Measurements from ENCODE around the gene PCDHGB1.
"Not testable (repeated sequence)": the region's sequence is repeated elsewhere in the genome, so short reads cannot be mapped to it uniquely, and the experiment has no call there.

PCDHGB1 gene

GRCh38 chr5:141346017-141346416 lies 3.9 kb upstream of the PCDHGB1 start:
- DNase-seq, result not testable (repeated sequence)

DNA sequence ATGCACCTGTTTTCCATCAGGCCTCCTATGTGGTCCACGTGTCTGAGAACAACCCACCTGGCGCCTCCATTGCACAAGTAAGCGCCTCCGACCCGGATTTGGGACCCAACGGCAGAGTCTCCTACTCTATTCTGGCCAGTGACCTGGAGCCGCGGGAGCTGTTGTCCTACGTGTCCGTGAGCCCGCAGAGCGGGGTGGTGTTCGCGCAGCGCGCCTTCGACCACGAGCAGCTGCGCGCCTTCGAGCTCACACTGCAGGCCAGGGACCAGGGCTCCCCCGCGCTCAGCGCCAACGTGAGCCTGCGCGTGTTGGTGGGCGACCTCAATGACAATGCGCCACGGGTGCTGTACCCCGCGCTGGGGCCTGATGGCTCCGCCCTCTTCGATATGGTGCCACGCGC lies 1.7 kb downstream of the PCDHGB1 start:
- no peak for DNase-seq

DNA sequence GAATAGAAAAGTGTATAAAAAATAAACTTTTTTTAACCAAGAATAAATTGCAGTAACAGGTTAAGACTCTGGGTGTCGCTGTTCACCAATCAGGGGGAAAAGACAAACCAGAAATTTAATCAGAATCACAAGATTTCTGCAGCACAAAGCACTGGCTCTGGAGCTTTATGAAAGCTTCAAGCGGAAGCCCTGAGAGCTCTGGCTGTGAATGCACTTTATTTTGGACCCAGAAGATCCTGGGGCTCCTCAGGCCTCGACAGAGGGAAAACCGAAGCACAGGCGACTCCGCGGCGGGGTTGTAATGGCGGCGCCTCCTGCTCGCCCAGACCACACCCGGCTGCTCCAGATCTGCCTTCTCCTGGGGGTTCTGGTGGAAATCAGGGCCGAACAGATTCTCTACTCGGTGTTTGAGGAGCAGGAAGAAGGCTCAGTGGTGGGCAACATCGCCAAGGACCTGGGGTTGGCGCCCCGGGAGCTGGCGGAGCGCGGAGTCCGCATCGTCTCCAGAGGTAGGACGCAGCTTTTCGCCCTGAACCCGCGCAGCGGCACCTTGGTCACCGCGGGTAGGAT lies 5.1 kb downstream of the PCDHGB1 start, which contains the start of gene PCDHGA4:
Gene PCDHGA4 (plus strand): TSS at position 122 of the 570 bp plus-strand sequence. CDS start 87 bp downstream, at position 209.
- no peak for DNase-seq

- DNase-seq, result no peak
Measured at GRCh38 chr5:141355641-141356040, 5.7 kb downstream of the PCDHGB1 start.

GRCh38 chr5:141356133-141356532 lies 6.2 kb downstream of the PCDHGB1 start:
- no peak for DNase-seq

- DNase-seq, result no peak
Measured at GRCh38 chr5:141356950-141357349, 7.1 kb downstream of the PCDHGB1 start.

DNA sequence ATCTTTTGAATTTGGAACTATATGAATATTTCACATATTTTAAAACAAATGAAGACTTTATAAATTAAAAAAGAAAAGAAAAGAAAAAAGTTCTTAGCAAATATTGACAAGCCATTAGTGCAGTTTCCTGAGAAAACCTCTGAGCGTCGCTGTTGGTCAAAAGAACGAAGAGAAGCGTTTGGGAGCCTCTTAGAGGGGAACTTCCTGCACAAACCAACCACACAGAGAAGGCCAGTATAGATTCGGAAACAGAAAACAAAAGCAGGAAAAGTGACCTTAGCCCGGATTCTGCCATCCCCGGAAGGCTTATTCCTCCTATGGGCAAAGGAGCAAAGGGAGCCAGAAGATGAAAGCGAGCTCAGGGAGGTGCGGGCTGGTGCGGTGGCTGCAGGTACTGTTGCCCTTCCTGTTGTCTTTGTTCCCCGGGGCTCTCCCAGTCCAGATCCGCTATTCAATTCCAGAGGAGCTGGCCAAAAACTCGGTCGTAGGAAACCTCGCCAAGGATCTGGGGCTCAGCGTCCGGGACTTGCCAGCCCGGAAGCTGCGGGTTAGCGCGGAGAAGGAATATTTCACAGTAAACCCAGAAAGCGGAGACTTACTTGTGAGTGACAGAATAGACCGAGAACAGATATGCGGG lies 10.0 kb downstream of the PCDHGB1 start, which contains the start of gene PCDHGB2:
Gene PCDHGB2 (plus strand): TSS at position 205 of the 637 bp plus-strand sequence. CDS start 142 bp downstream, at position 347.
- DNase-seq, result peak; percentile 3

GRCh38 chr5:141360685-141361084 lies 10.8 kb downstream of the PCDHGB1 start:
- DNase-seq, result no peak

GRCh38 chr5:141362719-141363118 lies 12.8 kb downstream of the PCDHGB1 start:
- DNase-seq, result no peak

DNA sequence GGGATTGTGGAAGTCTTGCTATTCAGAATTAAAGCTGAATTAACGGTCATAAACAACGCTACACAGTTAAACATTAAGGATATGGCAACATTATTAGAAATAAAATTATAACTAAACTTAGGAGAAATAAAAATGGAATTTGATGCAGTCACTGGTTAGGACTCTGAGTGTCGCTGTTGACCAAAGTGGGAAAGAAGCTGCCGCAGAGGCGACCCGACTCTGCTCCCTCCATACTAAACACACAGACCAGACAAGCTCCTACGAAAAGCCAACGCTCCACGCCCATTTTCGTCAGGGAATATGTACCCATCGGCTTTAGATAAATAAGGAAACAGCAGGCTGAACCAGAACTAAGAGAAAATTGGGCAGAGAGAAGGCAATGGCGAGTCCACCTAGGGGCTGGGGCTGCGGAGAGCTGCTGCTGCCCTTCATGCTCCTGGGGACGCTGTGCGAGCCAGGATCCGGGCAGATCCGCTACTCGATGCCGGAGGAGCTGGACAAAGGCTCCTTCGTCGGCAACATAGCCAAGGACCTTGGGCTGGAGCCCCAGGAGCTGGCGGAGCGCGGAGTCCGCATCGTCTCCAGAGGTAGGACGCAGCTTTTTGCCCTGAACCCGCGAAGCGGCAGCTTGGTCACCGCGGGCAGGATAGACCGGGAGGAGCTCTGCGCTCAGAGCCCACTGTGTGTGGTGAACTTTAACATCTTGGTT lies 14.2 kb downstream of the PCDHGB1 start, which contains the start of gene PCDHGA5:
Gene PCDHGA5 (plus strand): TSS at position 211 of the 709 bp plus-strand sequence. CDS start 169 bp downstream, at position 380.
- no peak for DNase-seq

DNA sequence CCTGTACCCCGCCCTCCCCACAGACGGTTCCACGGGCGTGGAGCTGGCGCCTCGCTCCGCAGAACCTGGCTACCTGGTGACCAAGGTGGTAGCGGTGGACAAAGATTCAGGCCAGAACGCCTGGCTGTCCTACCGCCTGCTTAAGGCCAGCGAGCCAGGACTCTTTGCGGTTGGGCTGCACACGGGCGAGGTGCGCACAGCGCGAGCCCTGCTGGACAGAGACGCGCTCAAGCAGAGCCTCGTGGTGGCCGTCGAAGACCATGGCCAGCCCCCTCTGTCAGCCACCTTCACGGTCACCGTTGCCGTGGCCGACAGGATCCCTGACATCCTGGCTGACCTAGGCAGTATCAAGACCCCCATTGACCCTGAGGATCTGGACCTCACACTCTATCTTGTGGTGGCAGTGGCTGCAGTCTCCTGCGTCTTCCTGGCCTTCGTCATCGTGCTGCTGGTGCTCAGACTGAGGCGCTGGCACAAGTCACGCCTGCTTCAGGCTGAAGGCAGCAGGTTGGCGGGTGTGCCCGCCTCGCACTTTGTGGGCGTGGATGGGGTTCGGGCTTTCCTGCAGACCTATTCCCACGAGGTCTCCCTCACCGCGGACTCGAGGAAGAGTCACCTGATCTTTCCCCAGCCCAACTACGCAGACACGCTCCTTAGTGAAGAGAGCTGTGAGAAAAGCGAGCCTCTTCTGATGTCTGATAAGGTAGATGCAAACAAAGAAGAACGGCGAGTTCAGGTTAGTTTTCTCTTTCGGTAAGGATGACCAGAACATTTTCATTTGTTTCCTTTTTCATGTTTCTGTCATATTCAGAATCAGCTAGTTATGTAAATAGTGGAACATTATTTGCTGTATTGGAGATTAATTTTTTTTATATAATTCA lies 16.4 kb downstream of the PCDHGB1 start:
- no peak for DNase-seq

- DNase-seq, result peak; percentile 42
Measured at GRCh38 chr5:141369994-141370848, 20.3 kb downstream of the PCDHGB1 start, which contains the start of gene PCDHGB3. Gene PCDHGB3, plus strand, starts transcription at chr5:141370242. Its CDS starts 153 bp downstream, at chr5:141370395.

DNA sequence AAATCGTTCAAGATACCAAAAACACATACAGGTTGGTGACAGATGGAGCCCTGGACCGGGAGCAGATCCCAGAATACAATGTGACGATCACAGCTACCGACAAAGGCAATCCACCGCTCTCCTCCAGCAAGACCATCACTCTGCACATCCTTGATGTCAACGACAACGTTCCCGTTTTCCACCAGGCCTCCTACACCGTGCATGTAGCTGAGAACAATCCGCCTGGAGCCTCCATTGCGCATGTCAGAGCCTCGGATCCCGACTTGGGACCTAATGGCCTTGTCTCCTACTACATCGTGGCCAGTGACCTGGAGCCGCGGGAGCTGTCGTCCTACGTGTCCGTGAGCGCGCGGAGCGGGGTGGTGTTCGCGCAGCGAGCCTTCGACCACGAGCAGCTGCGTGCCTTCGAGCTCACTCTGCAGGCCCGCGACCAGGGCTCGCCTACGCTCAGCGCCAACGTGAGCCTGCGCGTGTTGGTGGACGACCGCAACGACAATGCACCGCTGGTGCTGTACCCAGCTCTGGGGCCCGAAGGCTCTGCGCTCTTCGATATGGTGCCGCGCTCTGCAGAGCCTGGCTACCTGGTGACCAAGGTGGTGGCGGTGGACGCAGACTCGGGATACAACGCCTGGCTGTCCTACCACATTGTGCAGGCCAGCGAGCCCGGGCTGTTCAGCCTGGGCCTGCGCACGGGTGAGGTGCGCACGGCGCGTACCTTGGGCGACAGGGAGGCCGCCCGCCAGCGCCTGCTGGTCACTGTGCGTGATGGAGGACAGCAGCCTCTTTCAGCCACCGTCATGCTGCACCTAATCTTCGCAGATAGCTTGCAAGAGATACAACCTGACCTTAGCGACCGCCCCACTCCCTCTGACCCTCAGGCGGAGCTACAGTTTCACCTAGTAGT lies 21.9 kb downstream of the PCDHGB1 start:
- DNase-seq, result no peak

DNA sequence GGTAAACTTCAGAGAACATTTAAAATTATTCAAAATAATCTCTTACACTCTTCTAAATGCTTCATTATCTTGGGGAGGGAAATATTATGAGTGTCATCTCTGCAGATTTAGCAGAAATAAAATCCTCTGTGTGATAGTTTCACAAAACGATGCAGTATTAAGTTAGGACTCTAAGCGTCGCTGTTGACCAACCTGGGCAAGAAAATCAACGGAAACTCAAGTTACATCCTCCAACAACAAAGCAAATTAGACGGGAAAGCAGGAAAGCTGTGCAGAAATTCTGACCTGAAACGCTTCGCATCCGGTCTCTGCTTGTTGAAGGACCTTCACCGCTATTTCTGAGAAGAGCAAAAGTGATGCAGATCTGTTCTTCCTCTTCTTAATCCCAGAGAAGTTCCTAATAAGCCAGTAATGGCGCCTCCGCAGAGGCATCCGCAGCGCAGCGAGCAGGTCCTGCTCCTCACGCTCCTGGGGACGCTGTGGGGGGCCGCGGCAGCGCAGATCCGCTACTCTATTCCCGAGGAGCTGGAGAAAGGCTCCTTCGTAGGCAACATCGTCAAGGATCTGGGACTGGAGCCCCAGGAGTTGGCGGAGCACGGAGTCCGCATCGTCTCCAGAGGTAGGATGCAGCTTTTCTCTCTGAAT lies 23.9 kb downstream of the PCDHGB1 start, which contains the start of gene PCDHGA6:
Gene PCDHGA6 (plus strand): TSS at position 219 of the 645 bp plus-strand sequence. CDS start 193 bp downstream, at position 412.
- DNase-seq, result no peak

DNA sequence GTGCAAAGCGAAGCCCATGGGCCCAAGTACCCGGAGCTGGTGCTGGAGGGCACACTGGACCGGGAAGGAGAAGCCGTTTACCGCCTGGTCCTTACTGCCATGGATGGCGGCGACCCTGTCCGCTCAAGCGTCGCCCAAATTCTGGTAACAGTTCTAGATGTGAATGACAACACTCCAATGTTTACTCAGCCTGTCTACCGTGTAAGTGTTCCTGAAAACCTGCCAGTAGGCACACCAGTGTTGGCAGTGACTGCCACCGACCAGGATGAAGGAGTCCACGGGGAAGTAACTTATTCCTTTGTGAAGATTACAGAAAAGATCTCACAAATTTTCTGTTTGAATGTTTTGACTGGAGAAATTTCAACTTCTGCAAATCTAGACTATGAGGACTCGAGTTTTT lies 24.7 kb downstream of the PCDHGB1 start:
- no peak for DNase-seq

DNA sequence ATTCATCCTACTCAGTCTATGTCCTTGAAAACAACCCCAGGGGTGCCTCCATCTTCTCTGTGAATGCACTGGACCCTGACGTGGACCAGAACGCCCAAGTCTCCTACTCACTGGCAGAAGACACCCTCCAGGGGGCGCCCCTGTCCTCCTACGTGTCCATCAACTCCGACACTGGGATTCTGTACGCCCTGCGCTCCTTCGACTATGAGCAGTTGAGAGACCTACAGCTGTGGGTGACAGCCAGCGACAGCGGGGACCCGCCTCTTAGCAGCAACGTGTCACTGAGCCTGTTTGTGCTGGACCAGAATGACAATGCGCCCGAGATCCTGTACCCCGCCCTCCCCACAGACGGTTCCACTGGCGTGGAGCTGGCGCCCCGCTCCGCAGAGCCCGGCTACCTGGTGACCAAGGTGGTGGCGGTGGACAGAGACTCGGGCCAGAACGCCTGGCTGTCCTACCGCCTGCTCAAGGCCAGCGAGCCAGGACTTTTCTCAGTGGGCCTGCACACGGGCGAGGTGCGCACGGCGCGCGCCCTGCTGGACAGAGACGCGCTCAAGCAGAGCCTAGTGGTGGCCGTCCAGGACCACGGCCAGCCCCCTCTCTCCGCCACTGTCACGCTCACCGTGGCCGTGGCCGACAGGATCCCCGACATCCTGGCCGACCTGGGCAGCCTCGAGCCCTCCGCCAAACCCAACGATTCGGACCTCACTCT lies 25.7 kb downstream of the PCDHGB1 start:
- not testable (repeated sequence) for DNase-seq

- no peak for DNase-seq
Measured at GRCh38 chr5:141382469-141383294, 32.8 kb downstream of the PCDHGB1 start, which contains the start of gene PCDHGA7. Gene PCDHGA7, plus strand, starts transcription at chr5:141382742. Its CDS starts 158 bp downstream, at chr5:141382900.

DNA sequence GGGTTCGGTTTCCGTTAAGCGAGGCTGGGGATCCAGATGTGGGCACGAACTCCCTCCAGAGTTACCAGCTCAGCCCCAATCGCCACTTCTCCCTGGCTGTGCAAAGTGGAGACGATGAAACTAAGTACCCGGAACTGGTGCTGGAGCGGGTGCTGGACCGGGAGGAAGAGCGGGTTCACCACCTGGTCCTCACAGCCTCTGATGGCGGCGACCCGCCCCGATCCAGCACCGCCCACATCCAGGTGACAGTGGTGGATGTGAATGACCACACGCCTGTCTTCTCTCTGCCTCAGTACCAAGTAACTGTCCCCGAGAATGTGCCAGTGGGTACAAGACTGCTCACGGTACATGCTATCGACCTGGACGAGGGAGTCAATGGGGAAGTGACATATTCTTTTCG lies 33.4 kb downstream of the PCDHGB1 start:
- DNase-seq, result no peak

All from CD4-positive, alpha-beta T cell treated with Interleukin-6 for 4 hours (primary cell).